Nephron progenitor cell (in vitro differentiated cells): ENCODE results near the gene DOP1A.

Source experiments
- DNase-seq: peaks from one replicate; pipeline ENCODE4 v3.0.0; 2021
- H3K27ac Mint-ChIP-seq: 2 replicates; pipeline ENCODE4 v1.8.0; 2021; ENCODE audit warnings: mild to moderate bottlenecking, moderate library complexity, mixed read lengths
- H3K27me3 Mint-ChIP-seq: 2 replicates; pipeline ENCODE4 v1.8.0; 2021; ENCODE audit warnings: mild to moderate bottlenecking, low read depth, mixed read lengths; ENCODE audit not compliant: poor library complexity
- H3K36me3 Mint-ChIP-seq: 2 replicates; pipeline ENCODE4 v1.8.0; 2021; ENCODE audit warnings: low read depth, mixed read lengths
- H3K4me1 Mint-ChIP-seq: 2 replicates; pipeline ENCODE4 v1.8.0; 2021; ENCODE audit warnings: mixed read lengths
- H3K4me3 Mint-ChIP-seq: 2 replicates; pipeline ENCODE4 v1.8.0; 2021; ENCODE audit warnings: mild to moderate bottlenecking, moderate library complexity, mixed read lengths
- H3K9me3 Mint-ChIP-seq: 2 replicates; pipeline ENCODE4 v1.8.0; 2021; ENCODE audit warnings: mild to moderate bottlenecking, moderate library complexity, mixed read lengths
- CTCF ChIP-seq: fragments of 200-600 bp; sonication (generic); IDR thresholded peaks from 2 replicates; pipeline ENCODE4 v1.5.0; 2021; ENCODE audit warnings: antibody characterized with exemption

The DOP1A gene

DNA sequence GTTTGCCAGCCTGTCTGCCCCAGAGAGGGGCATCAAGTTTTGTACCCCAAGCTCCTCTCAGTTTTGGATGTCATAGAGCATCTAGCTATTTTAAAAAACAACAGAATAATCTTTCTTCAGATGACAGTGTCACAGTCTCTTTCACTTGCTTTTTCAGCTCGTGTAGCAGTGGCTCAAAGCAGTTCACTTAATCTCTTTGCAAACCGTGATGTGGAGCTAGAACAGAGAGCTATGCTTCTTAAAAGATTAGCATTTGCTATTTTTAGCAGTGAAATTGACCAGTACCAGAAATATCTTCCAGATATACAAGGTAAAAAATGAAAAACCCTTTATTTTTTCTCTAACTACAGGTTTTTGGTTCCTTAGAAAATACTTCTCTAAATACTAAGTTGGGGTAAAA, 88.3 kb downstream of the DOP1A start:
- Mint-ChIP-seq H3K9me3 (no peaks in the 10 kb centered on the region), H3K4me3 (no peak overlapping the region), H3K27me3 (no peaks in the 10 kb centered on the region)

DNA sequence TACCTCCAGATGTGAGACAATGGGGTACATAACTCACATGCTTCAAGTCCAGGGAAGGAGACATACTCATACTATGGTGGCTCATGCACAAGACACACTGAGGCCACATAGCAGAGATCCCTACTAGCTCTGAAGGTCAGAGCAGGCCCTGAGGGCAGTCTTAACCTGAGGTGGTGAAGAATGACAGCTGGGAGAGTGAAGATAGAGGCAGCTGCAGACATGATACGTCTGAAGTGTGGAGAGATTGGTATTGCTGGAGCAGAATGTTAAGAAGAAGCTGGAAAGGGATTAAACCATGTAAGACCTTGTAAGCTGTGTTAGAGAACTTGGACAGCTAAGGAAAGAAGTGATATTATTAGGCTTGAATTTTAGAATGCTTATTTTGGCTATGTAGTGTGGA, 92.7 kb downstream of the DOP1A start:
- Mint-ChIP-seq H3K27me3 (no peaks in the 10 kb centered on the region), H3K4me3 (no peak overlapping the region), H3K27ac (no peak overlapping the region), H3K36me3 (peaks cover 45% of the 10 kb centered on the region), H3K9me3 (no peaks in the 10 kb centered on the region), H3K4me1 (no peaks in the 10 kb centered on the region)
- no peak for TF ChIP-seq CTCF
- no peak for DNase-seq

More for the DNA sequence above, 88.3 kb downstream of the DOP1A start:
- Mint-ChIP-seq H3K4me1 (no peaks in the 10 kb centered on the region), H3K27ac (no peak overlapping the region), H3K36me3 (peaks cover 37% of the 10 kb centered on the region)
- DNase-seq, result no peak
- no peak for TF ChIP-seq CTCF

DNA sequence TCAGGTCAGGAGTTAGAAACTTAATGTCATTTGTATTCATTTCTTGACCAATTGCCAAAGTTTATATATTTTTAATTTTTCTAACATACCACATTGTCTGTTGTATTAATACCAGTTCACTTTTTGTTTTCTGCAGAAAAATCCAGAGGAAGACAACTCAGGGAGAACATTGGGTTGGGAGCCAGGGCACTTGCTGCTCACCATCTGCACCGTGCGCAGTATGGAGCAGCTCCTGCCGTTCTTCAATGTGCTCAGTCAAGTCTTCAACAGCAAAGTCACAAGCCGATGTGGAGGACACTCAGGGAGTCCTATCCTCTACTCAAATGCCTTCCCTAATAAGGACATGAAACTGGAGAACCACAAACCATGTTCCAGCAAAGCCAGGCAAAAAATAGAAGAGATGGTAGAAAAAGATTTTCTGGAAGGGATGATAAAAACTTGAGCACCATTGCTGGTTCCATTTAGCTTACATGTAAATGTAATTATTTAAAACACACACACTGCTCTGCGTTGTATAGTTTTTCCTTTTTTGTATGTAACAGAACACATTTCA, 100.3 kb downstream of the DOP1A start:
- Mint-ChIP-seq H3K27ac (no peak overlapping the region), H3K9me3 (no peaks in the 10 kb centered on the region), H3K27me3 (no peaks in the 10 kb centered on the region), H3K36me3 (peaks cover 71% of the 10 kb centered on the region), H3K4me3 (no peak overlapping the region), H3K4me1 (no peaks in the 10 kb centered on the region)
- no peak for TF ChIP-seq CTCF
- DNase-seq, result no peak

DNA sequence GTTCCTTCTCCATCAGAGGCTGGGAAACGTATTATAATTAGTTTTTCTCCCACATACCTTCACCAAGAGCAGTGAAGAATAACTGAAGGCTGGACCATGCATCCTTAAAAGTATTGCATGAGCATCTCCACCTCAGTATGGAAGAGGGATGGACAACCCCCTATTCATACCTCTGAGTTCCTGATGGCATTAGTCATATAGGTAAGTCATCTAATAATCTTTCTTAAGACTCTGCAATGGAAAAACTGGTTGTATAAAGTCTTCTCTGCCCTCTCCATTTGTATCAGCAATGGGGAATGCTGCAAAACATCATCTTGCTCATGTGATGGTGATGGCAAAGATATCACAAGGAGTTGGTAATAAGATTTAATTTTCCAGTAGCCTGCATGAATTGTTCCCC, 101.1 kb downstream of the DOP1A start:
- DNase-seq, result no peak
- Mint-ChIP-seq H3K27me3 (no peaks in the 10 kb centered on the region), H3K9me3 (no peaks in the 10 kb centered on the region), H3K4me1 (no peaks in the 10 kb centered on the region), H3K36me3 (peaks cover 78% of the 10 kb centered on the region), H3K27ac (no peak overlapping the region), H3K4me3 (no peak overlapping the region)
- TF ChIP-seq CTCF, result no peak

DNA sequence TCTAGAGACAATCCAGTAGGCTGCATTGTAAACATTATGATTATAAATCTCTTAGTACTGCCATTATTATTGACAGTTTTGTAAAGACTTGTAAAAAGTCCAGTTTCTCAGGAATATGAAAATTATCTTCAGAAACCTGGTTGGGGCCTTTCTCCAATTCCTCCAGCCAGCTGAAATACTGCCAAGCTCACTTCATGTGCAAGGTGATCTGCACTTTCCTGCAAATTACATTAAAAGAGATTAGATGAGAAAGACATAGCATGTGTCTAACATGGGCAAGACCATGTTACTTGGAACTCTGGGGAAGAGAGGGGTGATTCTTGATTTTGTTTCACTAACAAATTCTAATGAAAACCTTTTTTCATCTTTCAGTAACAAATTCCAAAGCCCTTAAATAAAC, 101.6 kb downstream of the DOP1A start:
- H3K27me3 Mint-ChIP-seq, result no peaks in the 10 kb centered on the region
- no peak for TF ChIP-seq CTCF
- H3K4me1 Mint-ChIP-seq, result no peaks in the 10 kb centered on the region
- H3K4me3 Mint-ChIP-seq, result no peak overlapping the region
- no peaks in the 10 kb centered on the region for H3K9me3 Mint-ChIP-seq
- H3K36me3 Mint-ChIP-seq, result peaks cover 82% of the 10 kb centered on the region
- DNase-seq, result no peak
- no peak overlapping the region for H3K27ac Mint-ChIP-seq

GRCh38 chr6:83169511-83169910, 102.0 kb downstream of the DOP1A start:
- DNase-seq, result no peak
- H3K27ac Mint-ChIP-seq, result no peak overlapping the region
- H3K27me3 Mint-ChIP-seq, result no peaks in the 10 kb centered on the region
- TF ChIP-seq CTCF, result no peak
- no peaks in the 10 kb centered on the region for H3K4me1 Mint-ChIP-seq
- H3K4me3 Mint-ChIP-seq, result no peak overlapping the region
- no peaks in the 10 kb centered on the region for H3K9me3 Mint-ChIP-seq
- peaks cover 83% of the 10 kb centered on the region for H3K36me3 Mint-ChIP-seq
